Mesenchymal stem cell (in vitro differentiated cells and primary cell): Measurements from ENCODE around the gene TES.

Source experiments
- DNase-seq: peaks from one replicate; pipeline ENCODE4 v3.0.0-alpha.2; 2013
- H2AFZ ChIP-seq: one replicate; pipeline ENCODE4 v1.6.1; 2013; ENCODE audit warnings: low read depth, mild to moderate bottlenecking, control low read depth, inconsistent platforms, low read length, moderate library complexity
- H2AK5ac ChIP-seq: 2 replicates; pipeline ENCODE4 v1.6.1; 2013; ENCODE audit warnings: low read length, moderate library complexity, mild to moderate bottlenecking, inconsistent platforms; ENCODE audit not compliant: severe bottlenecking
- H2BK120ac ChIP-seq: one replicate; pipeline ENCODE4 v1.6.1; 2013; ENCODE audit warnings: low read depth, mild to moderate bottlenecking, inconsistent platforms, low read length, moderate library complexity
- H2BK12ac ChIP-seq, 2 experiments: one replicate each; pipeline ENCODE4 v1.6.1; 2013; ENCODE audit warnings: inconsistent platforms in 2 of 2, low read length in 2 of 2, mild to moderate bottlenecking in 2 of 2, moderate library complexity in 2 of 2, control low read depth in 1 of 2
- H2BK15ac ChIP-seq: one replicate; pipeline ENCODE4 v1.6.1; 2013; ENCODE audit warnings: mild to moderate bottlenecking, low read depth, inconsistent platforms; ENCODE audit not compliant: poor library complexity, severe bottlenecking
- H2BK5ac ChIP-seq: 2 replicates; pipeline ENCODE4 v1.6.1; 2013; ENCODE audit warnings: low read depth, mild to moderate bottlenecking, low read length, control low read depth, inconsistent platforms; ENCODE audit not compliant: poor library complexity, severe bottlenecking
- H3K14ac ChIP-seq, 2 experiments: one replicate each; pipeline ENCODE4 v1.6.1; 2013; ENCODE audit warnings: inconsistent platforms in 2 of 2, low read length in 2 of 2, control low read depth in 1 of 2, mild to moderate bottlenecking in 1 of 2, moderate library complexity in 1 of 2
- H3K18ac ChIP-seq, 2 experiments: one replicate each; pipeline ENCODE4 v1.6.1; 2013; ENCODE audit warnings: inconsistent platforms in 2 of 2, low read length in 2 of 2, control low read depth in 1 of 2, low read depth in 1 of 2, mild to moderate bottlenecking in 1 of 2
- H3K23ac ChIP-seq, 2 experiments: one replicate each; pipeline ENCODE4 v1.6.1; 2013; ENCODE audit warnings: inconsistent platforms in 2 of 2, low read length in 2 of 2, mild to moderate bottlenecking in 2 of 2, moderate library complexity in 2 of 2, control low read depth in 1 of 2
- H3K27ac ChIP-seq: 2 replicates; pipeline ENCODE4 v1.5.1; 2013; ENCODE audit warnings: mild to moderate bottlenecking, moderate library complexity, low read length, control low read depth, inconsistent platforms; ENCODE audit not compliant: poor library complexity, severe bottlenecking
- H3K27me3 ChIP-seq, 2 experiments: 2 replicates each; pipeline versions ENCODE4 v1.6.1 to v1.7.0; 2013; ENCODE audit warnings: low read length in 2 of 2, mild to moderate bottlenecking in 2 of 2, moderate library complexity in 2 of 2, control low read depth in 1 of 2, inconsistent platforms in 1 of 2; ENCODE audit not compliant: control insufficient read depth in 1 of 2, insufficient read depth in 1 of 2
- H3K36me3 ChIP-seq, 2 experiments: 2 replicates each; pipeline versions ENCODE4 v1.6.1 to v1.7.0; 2013; ENCODE audit warnings: low read length in 2 of 2, control low read depth in 1 of 2, inconsistent platforms in 1 of 2, low read depth in 1 of 2, mild to moderate bottlenecking in 1 of 2; ENCODE audit not compliant: insufficient read depth in 2 of 2, control insufficient read depth in 1 of 2
- H3K4ac ChIP-seq, 2 experiments: one replicate each; pipeline ENCODE4 v1.6.1; 2013; ENCODE audit warnings: inconsistent platforms in 2 of 2, low read length in 2 of 2, mild to moderate bottlenecking in 2 of 2, moderate library complexity in 2 of 2, control low read depth in 1 of 2, low read depth in 1 of 2
- H3K4me1 ChIP-seq: 2 replicates; pipeline ENCODE4 v1.6.1; 2013; ENCODE audit warnings: low read depth, low read length, control low read depth; ENCODE audit not compliant: control insufficient read depth, insufficient read depth
- H3K4me2 ChIP-seq: 2 replicates; pipeline ENCODE4 v1.6.1; 2013; ENCODE audit warnings: low read length, mild to moderate bottlenecking, inconsistent platforms; ENCODE audit not compliant: poor library complexity, severe bottlenecking
- H3K4me3 ChIP-seq, 2 experiments: 2 replicates each; pipeline versions ENCODE4 v1.5.1 to v1.7.0; 2013; ENCODE audit warnings: low read length in 2 of 2, mild to moderate bottlenecking in 2 of 2, control low read depth in 1 of 2, low read depth in 1 of 2; ENCODE audit not compliant: insufficient read depth in 1 of 2
- H3K79me1 ChIP-seq: replicated peaks from 2 replicates; pipeline ENCODE4 v1.6.1; 2013; ENCODE audit warnings: mild to moderate bottlenecking, control low read depth, low read length, inconsistent platforms; ENCODE audit not compliant: poor library complexity, severe bottlenecking
- H3K9ac ChIP-seq: 2 replicates; pipeline ENCODE4 v1.7.0; 2013; ENCODE audit warnings: mild to moderate bottlenecking, low read length, moderate library complexity
- H3K9me3 ChIP-seq: 2 replicates; pipeline ENCODE4 v1.7.0; 2013; ENCODE audit warnings: mild to moderate bottlenecking, low read length; ENCODE audit not compliant: control insufficient read depth
- H4K8ac ChIP-seq: one replicate; pipeline ENCODE4 v1.6.1; 2013; ENCODE audit warnings: inconsistent platforms, mild to moderate bottlenecking, low read length, moderate library complexity
- H4K91ac ChIP-seq: one replicate; pipeline ENCODE4 v1.6.1; 2013; ENCODE audit warnings: mild to moderate bottlenecking, low read length, inconsistent platforms
- WGBS: methylation state at CpG from one replicate; pipeline ENCODE4 v1.1.7; 2013; ENCODE audit warnings: mixed read lengths; 5-methylcytosine and 5-hydroxymethylcytosine counted together

Gene TES

GRCh38 chr7:116283595-116284204 lies 73.4 kb downstream of the TES start:
- Histone ChIP-seq H2AK5ac (no peak overlapping the region), H4K91ac (no peak overlapping the region), H3K23ac (no peak overlapping the region), H3K4me2 (no peak overlapping the region), H3K27me3 (no peaks in the 10 kb centered on the region), H3K4me1 (peaks cover 2% of the 10 kb centered on the region), H2AFZ (no peak overlapping the region), H2BK15ac (no peak overlapping the region), H3K9me3 (no peaks in the 10 kb centered on the region), H3K79me1 (no peaks in the 10 kb centered on the region), H3K4me3 (no peak overlapping the region), H3K36me3 (no peaks in the 10 kb centered on the region), H3K18ac (no peak overlapping the region), H2BK120ac (no peak overlapping the region), H2BK12ac (peak overlapping the region in 1 of 2 experiments; percentile 5), H3K27ac (no peak overlapping the region), H4K8ac (no peak overlapping the region), H3K9ac (no peak overlapping the region), H2BK5ac (no peak overlapping the region), H3K14ac (no peak overlapping the region), H3K4ac (no peak overlapping the region)
- 90% methylated on average over 2 of the region's 3 CpGs for WGBS
- DNase-seq: no peak

- no peak overlapping the region for H2BK12ac ChIP-seq
- no peak overlapping the region for H3K4me3 ChIP-seq
- H2BK120ac ChIP-seq: no peak overlapping the region
- no peak overlapping the region for H3K4me2 ChIP-seq
- peak overlapping the region; percentile 19 for H3K27ac ChIP-seq
- H4K8ac ChIP-seq: no peak overlapping the region
- no peak overlapping the region for H2BK15ac ChIP-seq
- H2AK5ac ChIP-seq: no peak overlapping the region
- H2BK5ac ChIP-seq: no peak overlapping the region
- H3K4me1 ChIP-seq: peaks cover 2% of the 10 kb centered on the region
- H3K36me3 ChIP-seq: no peaks in the 10 kb centered on the region
- 56% methylated on average over 1 of the region's 3 CpGs for WGBS
- no peak overlapping the region for H2AFZ ChIP-seq
- no peak overlapping the region for H3K14ac ChIP-seq
- no peaks in the 10 kb centered on the region for H3K9me3 ChIP-seq
- H3K79me1 ChIP-seq: no peaks in the 10 kb centered on the region
- H3K23ac ChIP-seq: no peak overlapping the region
- no peaks in the 10 kb centered on the region for H3K27me3 ChIP-seq
- H3K4ac ChIP-seq: no peak overlapping the region
- H3K9ac ChIP-seq: no peak overlapping the region
- DNase-seq: peak; percentile 45
- no peak overlapping the region for H3K18ac ChIP-seq
- H4K91ac ChIP-seq: no peak overlapping the region
These were observed 74.1 kb downstream of the TES start for GRCh38 chr7:116284390-116284789.

GRCh38 chr7:116285252-116285651 lies 74.9 kb downstream of the TES start:
- Histone ChIP-seq H2BK120ac (no peak overlapping the region), H2AK5ac (no peak overlapping the region), H3K4me1 (peaks cover 2% of the 10 kb centered on the region), H3K27ac (no peak overlapping the region), H2BK12ac (no peak overlapping the region), H3K9ac (no peak overlapping the region), H3K27me3 (no peaks in the 10 kb centered on the region), H3K4me2 (no peak overlapping the region), H3K14ac (no peak overlapping the region), H4K8ac (no peak overlapping the region), H3K4me3 (no peak overlapping the region), H3K9me3 (no peaks in the 10 kb centered on the region), H2AFZ (no peak overlapping the region), H3K23ac (no peak overlapping the region), H2BK15ac (no peak overlapping the region), H3K18ac (no peak overlapping the region), H3K4ac (no peak overlapping the region), H4K91ac (no peak overlapping the region), H3K36me3 (no peaks in the 10 kb centered on the region), H2BK5ac (no peak overlapping the region), H3K79me1 (no peaks in the 10 kb centered on the region)
- WGBS: 100% methylated on average over 1 of the region's 1 CpG
- no peak for DNase-seq

- no peak overlapping the region for H3K9ac ChIP-seq
- no peak overlapping the region for H3K4ac ChIP-seq
- H3K4me1 ChIP-seq: peaks cover 2% of the 10 kb centered on the region
- no peak overlapping the region for H3K4me2 ChIP-seq
- H3K23ac ChIP-seq: no peak overlapping the region
- H2BK15ac ChIP-seq: no peak overlapping the region
- H3K4me3 ChIP-seq: no peak overlapping the region
- no peak overlapping the region for H4K91ac ChIP-seq
- no peak overlapping the region for H2BK5ac ChIP-seq
- peak overlapping the region in 1 of 2 experiments; percentile 51 for H3K14ac ChIP-seq
- H3K9me3 ChIP-seq: no peaks in the 10 kb centered on the region
- H2BK120ac ChIP-seq: no peak overlapping the region
- no peak overlapping the region for H2AFZ ChIP-seq
- no peak overlapping the region for H4K8ac ChIP-seq
- peak overlapping the region in 1 of 2 experiments; percentile 21 for H3K18ac ChIP-seq
- H2AK5ac ChIP-seq: no peak overlapping the region
- no peaks in the 10 kb centered on the region for H3K36me3 ChIP-seq
- DNase-seq: no peak
- H3K79me1 ChIP-seq: peaks cover 3% of the 10 kb centered on the region
- no peak overlapping the region for H3K27ac ChIP-seq
- H2BK12ac ChIP-seq: no peak overlapping the region
- H3K27me3 ChIP-seq: no peaks in the 10 kb centered on the region
These were observed 80.4 kb downstream of the TES start for GRCh38 chr7:116290740-116291139.
